ENCODE results near the gene STAT5B.

The STAT5B gene

GRCh38 chr17:42167807-42168206, 108.4 kb downstream of the STAT5B start:
- TF ChIP-seq SIN3A (IDR thresholded peaks at IDR 0.05; ENCODE audit: borderline replicate concordance, insufficient read depth, low read length) = no peak
- no peak for TF ChIP-seq FOXP2 (optimal IDR thresholded peaks at IDR 0.05; ENCODE audit: borderline replicate concordance, extremely low read depth, extremely low read length, insufficient read depth)
- TF ChIP-seq TAF1 (IDR thresholded peaks at IDR 0.05; ENCODE audit: borderline replicate concordance, insufficient read depth, low read length) = no peak
- no peak for TF ChIP-seq POLR2AphosphoS5 (IDR thresholded peaks at IDR 0.05; ENCODE audit: low read depth, low read length)
- TF ChIP-seq REST (IDR thresholded peaks at IDR 0.05; ENCODE audit: insufficient read depth in 1 of 2, low read depth in 2 of 2, low read length in 2 of 2) = no peak

- TF ChIP-seq POLR2AphosphoS5 (IDR thresholded peaks at IDR 0.05; ENCODE audit: low read depth, low read length) (no peak), TAF1 (IDR thresholded peaks at IDR 0.05; ENCODE audit: borderline replicate concordance, insufficient read depth, low read length) (no peak), REST (IDR thresholded peaks at IDR 0.05; ENCODE audit: insufficient read depth in 1 of 2, low read depth in 2 of 2, low read length in 2 of 2) (no peak), SIN3A (IDR thresholded peaks at IDR 0.05; ENCODE audit: borderline replicate concordance, insufficient read depth, low read length) (no peak), FOXP2 (optimal IDR thresholded peaks at IDR 0.05; ENCODE audit: borderline replicate concordance, extremely low read depth, extremely low read length, insufficient read depth) (no peak)
Observed at GRCh38 chr17:42166196-42166763, 109.9 kb downstream of the STAT5B start.

GRCh38 chr17:42165751-42166150, 110.4 kb downstream of the STAT5B start:
- TF ChIP-seq FOXP2 (optimal IDR thresholded peaks at IDR 0.05; ENCODE audit: borderline replicate concordance, extremely low read depth, extremely low read length, insufficient read depth) (no peak), SIN3A (IDR thresholded peaks at IDR 0.05; ENCODE audit: borderline replicate concordance, insufficient read depth, low read length) (no peak), POLR2AphosphoS5 (IDR thresholded peaks at IDR 0.05; ENCODE audit: low read depth, low read length) (no peak), TAF1 (IDR thresholded peaks at IDR 0.05; ENCODE audit: borderline replicate concordance, insufficient read depth, low read length) (no peak)

DNA sequence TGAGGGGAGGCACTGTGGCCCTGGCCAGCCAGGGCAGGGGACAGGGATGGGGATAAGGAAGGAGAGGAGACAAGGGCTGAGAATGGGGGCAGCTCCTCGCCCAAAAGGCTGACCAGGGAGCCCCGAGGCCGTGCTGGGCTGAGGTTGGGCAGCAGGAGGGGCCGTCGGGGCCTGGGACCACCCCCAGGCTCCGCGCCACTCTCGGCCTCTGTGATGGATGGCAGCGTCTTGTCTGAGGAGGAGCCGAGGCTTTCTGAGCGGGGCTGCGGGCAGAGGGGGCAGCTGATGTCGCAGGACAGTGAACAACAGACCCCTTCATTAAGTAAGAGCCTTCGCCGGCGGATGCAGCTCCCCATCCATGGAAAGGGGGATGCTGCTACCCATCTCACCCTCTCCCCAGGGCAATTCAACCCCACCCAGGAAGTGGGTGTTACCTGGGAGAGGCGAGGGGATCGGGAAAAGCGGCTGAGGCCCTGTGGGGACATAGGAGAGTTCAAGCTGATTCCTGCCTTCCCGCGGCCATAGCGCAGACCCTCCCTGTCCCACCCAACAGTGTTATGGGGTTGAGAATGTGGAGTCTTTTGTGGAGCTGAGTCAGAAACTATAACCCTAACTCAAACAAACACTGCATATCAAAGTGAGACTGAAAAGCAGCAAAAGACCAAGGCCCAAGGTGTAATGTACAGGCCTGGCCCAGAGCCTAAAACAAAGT, 112.3 kb downstream of the STAT5B start:
- TF ChIP-seq TAF1 (IDR thresholded peaks at IDR 0.05; ENCODE audit: borderline replicate concordance, insufficient read depth, low read length) = no peak
- TF ChIP-seq POLR2AphosphoS5 (IDR thresholded peaks at IDR 0.05; ENCODE audit: low read depth, low read length) = no peak
- no peak for TF ChIP-seq FOXP2 (optimal IDR thresholded peaks at IDR 0.05; ENCODE audit: borderline replicate concordance, extremely low read depth, extremely low read length, insufficient read depth)
- no peak for TF ChIP-seq REST (IDR thresholded peaks at IDR 0.05; ENCODE audit: insufficient read depth in 1 of 2, low read depth in 2 of 2, low read length in 2 of 2)
- no peak for TF ChIP-seq SIN3A (IDR thresholded peaks at IDR 0.05; ENCODE audit: borderline replicate concordance, insufficient read depth, low read length)

GRCh38 chr17:42163113-42163512, 113.1 kb downstream of the STAT5B start:
- no peak for TF ChIP-seq SIN3A (IDR thresholded peaks at IDR 0.05; ENCODE audit: borderline replicate concordance, insufficient read depth, low read length)
- TF ChIP-seq TAF1 (IDR thresholded peaks at IDR 0.05; ENCODE audit: borderline replicate concordance, insufficient read depth, low read length) = no peak
- TF ChIP-seq POLR2AphosphoS5 (IDR thresholded peaks at IDR 0.05; ENCODE audit: low read depth, low read length) = no peak
- no peak for TF ChIP-seq REST (IDR thresholded peaks at IDR 0.05; ENCODE audit: insufficient read depth in 1 of 2, low read depth in 2 of 2, low read length in 2 of 2)
- TF ChIP-seq FOXP2 (optimal IDR thresholded peaks at IDR 0.05; ENCODE audit: borderline replicate concordance, extremely low read depth, extremely low read length, insufficient read depth) = no peak
